Measurements from ENCODE around the gene AFF1. TPM values are rescaled to one million over a fixed set of nuclear protein-coding genes. Genes with fewer than 3 reads are reported as not detected.

Gene AFF1
- total RNA-seq, 4 donors from 2014 or later: 72.5 to 128 (median 108) TPM

DNA sequence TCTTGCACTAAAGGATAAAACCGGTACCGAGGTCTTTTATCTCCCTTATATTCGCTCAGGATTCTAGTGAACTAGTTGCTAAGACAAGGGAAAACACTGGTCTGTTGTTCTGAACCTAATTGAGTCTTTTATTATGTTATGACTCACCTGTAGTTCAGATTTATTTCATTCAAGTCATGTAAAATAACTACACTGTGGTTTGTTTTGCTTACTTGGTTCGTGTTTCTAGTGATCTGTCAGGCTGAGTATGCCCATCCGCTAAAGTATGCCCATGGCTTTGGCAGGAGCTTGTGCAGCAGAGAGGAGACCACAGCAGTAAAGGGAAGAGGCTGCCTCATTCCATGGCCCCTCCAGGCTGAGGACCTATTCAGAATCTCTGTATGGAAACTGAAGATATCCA lies 126.1 kb downstream of the AFF1 start:
- H3K27ac ChIP-seq: peak overlapping the region in 2 of 4 donors; percentile 41 to 43
- DNase-seq: no peak
- peaks cover 0 to 44% (median 4%) of the 10 kb centered on the region in 4 donors for H3K4me1 ChIP-seq
- H3K36me3 ChIP-seq: no peaks in the 10 kb centered on the region
- no peak overlapping the region for H3K4me3 ChIP-seq
- no peaks in the 10 kb centered on the region for H3K27me3 ChIP-seq
- no peaks in the 10 kb centered on the region for H3K9me3 ChIP-seq
- TF ChIP-seq, protein P1, sequence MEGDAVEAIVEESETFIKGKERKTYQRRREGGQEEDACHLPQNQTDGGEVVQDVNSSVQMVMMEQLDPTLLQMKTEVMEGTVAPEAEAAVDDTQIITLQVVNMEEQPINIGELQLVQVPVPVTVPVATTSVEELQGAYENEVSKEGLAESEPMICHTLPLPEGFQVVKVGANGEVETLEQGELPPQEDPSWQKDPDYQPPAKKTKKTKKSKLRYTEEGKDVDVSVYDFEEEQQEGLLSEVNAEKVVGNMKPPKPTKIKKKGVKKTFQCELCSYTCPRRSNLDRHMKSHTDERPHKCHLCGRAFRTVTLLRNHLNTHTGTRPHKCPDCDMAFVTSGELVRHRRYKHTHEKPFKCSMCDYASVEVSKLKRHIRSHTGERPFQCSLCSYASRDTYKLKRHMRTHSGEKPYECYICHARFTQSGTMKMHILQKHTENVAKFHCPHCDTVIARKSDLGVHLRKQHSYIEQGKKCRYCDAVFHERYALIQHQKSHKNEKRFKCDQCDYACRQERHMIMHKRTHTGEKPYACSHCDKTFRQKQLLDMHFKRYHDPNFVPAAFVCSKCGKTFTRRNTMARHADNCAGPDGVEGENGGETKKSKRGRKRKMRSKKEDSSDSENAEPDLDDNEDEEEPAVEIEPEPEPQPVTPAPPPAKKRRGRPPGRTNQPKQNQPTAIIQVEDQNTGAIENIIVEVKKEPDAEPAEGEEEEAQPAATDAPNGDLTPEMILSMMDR (IDR thresholded peaks at IDR 0.05): no peak
- TF ChIP-seq POLR2A (IDR thresholded peaks at IDR 0.05): no peak

DNA sequence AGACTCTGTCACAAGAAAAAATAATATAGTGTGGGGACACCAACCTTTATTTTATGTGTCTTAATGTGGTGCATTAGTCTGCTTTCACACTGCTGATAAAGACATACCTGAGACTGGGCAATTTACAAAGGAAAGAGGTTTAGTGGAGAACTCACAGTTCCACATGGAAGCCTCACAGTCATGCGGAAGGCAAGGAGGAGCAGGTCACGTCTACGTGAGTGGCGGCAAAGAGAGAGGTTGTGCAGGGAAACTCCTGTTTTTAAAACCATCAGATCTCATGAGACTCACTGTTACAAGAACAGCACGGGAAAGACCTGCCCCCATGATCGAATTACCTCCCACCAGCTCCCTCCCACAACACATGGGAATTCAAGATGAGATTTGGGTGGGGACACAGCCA lies 130.2 kb downstream of the AFF1 start:
- Histone ChIP-seq H3K27me3 (no peaks in the 10 kb centered on the region), H3K27ac (no peak overlapping the region), H3K4me1 (peaks cover 0 to 21% (median 0%) of the 10 kb centered on the region in 4 donors), H3K4me3 (no peak overlapping the region), H3K36me3 (no peaks in the 10 kb centered on the region), H3K9me3 (no peaks in the 10 kb centered on the region)
- no peak for DNase-seq
- TF ChIP-seq, protein P1 (IDR thresholded peaks at IDR 0.05): no peak
- TF ChIP-seq POLR2A (IDR thresholded peaks at IDR 0.05): no peak

DNA sequence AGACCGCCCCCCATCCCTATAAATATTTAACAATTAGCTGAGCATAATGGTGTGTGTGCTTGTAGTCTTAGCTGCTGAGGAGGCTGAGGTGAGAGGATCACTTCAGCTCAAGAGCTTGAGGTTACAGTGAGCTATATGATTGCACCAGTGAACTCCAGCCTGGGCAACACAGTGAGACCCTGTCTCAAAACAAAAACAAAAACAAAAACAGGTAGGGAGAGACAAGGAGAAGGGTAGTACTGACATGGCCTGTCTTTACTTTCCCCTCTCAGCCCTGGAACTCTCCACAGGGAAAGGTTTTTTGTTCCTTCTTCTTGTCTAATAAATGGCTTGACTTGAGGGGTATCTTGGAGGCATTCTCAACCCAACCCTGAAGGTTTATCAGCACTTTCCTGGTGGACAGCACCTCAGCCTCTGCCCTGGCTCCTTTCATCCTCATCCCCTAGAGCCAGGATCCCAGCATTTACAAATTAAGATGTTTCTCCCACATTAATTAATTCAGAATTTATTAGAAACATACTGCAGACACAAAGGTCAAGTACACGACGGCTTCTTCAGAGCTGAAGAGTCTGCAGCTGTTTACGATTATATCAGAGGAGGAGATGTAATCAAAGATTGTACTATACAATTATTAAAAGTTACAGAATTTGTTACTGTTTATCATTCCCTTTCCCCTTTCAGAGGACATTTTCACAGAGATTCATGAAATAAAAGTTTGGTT lies 131.8 kb downstream of the AFF1 start:
- Histone ChIP-seq H3K27ac (no peak overlapping the region), H3K4me1 (peaks cover 0 to 21% (median 0%) of the 10 kb centered on the region in 4 donors), H3K27me3 (no peaks in the 10 kb centered on the region), H3K4me3 (no peak overlapping the region), H3K9me3 (no peaks in the 10 kb centered on the region), H3K36me3 (no peaks in the 10 kb centered on the region)
- no peak for DNase-seq
- no peak for TF ChIP-seq POLR2A (IDR thresholded peaks at IDR 0.05)
- TF ChIP-seq, protein P1 (IDR thresholded peaks at IDR 0.05): no peak

DNA sequence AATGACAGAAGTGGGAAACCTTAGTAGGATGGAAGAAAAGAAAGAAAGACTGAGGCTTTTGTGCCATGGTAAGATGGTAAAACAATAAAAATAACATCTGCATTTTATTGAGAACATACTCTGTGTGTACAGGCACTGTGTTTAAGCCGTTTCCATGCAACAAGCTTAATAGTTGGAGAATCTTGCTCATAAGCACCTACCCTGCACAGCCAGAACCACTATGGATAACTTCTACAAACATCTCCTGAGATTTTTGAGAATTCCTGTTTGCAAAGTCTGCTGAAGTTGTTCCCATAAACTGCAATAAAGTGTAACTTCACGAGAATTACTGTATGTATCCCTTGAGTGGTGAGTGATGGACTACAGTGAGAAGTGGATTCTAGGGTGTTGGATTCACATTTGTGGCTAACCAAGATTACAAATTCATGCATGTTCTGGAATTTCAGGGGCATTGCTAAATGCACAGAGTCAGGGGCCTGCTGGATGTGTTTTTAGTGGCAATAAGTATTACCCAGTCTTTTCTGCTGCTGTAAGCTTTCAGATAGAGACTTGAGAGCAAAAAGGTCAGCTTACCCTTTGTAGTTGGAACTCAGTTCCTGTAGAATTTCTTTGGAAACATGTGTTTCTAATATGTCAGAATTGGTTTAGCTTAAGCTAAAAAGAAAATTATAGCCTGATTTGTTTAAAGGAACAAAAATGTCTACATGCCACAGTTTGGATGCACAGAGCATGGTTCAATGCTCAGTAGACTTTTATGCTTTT lies 132.5 kb downstream of the AFF1 start:
- DNase-seq: no peak
- Histone ChIP-seq H3K4me3 (no peak overlapping the region), H3K4me1 (peaks cover 0 to 29% (median 0%) of the 10 kb centered on the region in 4 donors), H3K36me3 (no peaks in the 10 kb centered on the region), H3K27ac (no peak overlapping the region), H3K27me3 (no peaks in the 10 kb centered on the region), H3K9me3 (no peaks in the 10 kb centered on the region)
- TF ChIP-seq, protein P1 (IDR thresholded peaks at IDR 0.05): no peak
- no peak for TF ChIP-seq POLR2A (IDR thresholded peaks at IDR 0.05)

DNA sequence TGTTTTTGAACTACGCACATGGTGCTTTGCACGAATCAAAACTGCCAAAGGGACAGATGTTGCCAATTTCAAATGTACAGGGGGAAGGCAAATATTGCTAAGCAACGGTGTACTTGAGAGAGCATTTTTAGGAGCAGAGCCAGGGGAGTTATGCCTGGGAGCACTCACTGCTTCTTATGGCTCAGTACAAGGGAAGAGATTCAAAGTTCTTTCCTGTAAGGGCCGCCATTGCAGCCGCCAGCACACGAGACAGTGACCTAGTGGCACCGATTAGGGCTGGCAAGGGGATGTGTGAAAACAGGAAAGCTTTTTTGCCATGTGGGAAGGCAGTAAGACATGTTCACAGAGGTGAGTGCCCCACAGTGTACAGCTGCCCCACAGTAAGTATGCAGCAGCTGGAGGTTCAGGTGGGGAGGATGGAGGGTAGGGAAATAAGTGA lies 133.8 kb downstream of the AFF1 start:
- H3K4me3 ChIP-seq: no peak overlapping the region
- peaks cover 0 to 42% (median 0%) of the 10 kb centered on the region in 4 donors for H3K4me1 ChIP-seq
- no peaks in the 10 kb centered on the region for H3K9me3 ChIP-seq
- TF ChIP-seq, protein P1 (IDR thresholded peaks at IDR 0.05): no peak
- no peak for TF ChIP-seq POLR2A (IDR thresholded peaks at IDR 0.05)
- DNase-seq: no peak
- peak overlapping the region in 2 of 4 donors; percentile 16 to 31 for H3K27ac ChIP-seq
- no peaks in the 10 kb centered on the region for H3K27me3 ChIP-seq
- H3K36me3 ChIP-seq: no peaks in the 10 kb centered on the region
